SU-DHL-6 (cell line): Measurements from ENCODE around the gene GARRE1.
"Not testable (repeated sequence)": the region's sequence is repeated elsewhere in the genome, so short reads cannot be mapped to it uniquely, and the experiment has no call there.

ENCODE experiments used
- CTCF ChIP-seq: fragments of 200-600 bp; sonication (generic); IDR thresholded peaks from one replicate; pipeline ENCODE4 v1.5.1; 2017; ENCODE audit warnings: antibody characterized with exemption, mild to moderate bottlenecking, low read length, moderate library complexity; ENCODE audit not compliant: insufficient read depth, poor library complexity, severe bottlenecking
- EZH2phosphoT487 ChIP-seq: fragments of 200-600 bp; sonication (generic), shearing (Covaris generic); conservative IDR thresholded peaks from 2 replicates; pipeline ENCODE4 v1.6.1; 2018; ENCODE audit warnings: mild to moderate bottlenecking, antibody characterized with exemption, low read length, moderate library complexity, mixed read lengths

DNA sequence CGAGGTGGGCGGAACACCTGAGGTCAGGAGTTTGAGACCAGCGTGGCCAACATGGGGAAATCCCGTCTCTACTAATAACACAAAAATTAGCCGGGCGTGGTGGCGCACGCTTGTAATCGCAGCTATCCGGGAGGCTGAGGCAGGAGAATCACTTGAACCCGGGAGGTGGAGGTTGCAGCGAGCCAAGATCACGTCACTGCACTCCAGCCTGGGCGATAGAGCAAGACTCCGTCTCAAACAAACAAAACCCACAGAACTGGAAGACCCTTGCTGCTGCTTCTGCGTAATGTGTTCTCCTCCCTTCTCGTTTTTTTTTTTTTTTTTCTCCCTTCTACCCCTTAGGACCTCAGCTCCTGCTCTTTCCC is 691 bp upstream of the GARRE1 start:
- TF ChIP-seq CTCF, EZH2phosphoT487: not testable (repeated sequence)
